ENCODE results near the gene CBY1.

CBY1 gene

GRCh38 chr22:38704654-38705234 is 48.3 kb downstream of the CBY1 start:
- H4K20me1 ChIP-seq (ENCODE audit: insufficient read depth, low read length) = peaks cover 13% of the 10 kb centered on the region; the same call in 1 of the 2 replicates

GRCh38 chr22:38705235-38706100 is 49.0 kb downstream of the CBY1 start, which contains the start of gene GTPBP1:
Gene GTPBP1 (plus strand): TSS chr22:38705944. CDS start chr22:38705956, 12 bp downstream.
- Histone ChIP-seq H3K4me1 (ENCODE audit: low read length) (peaks cover 34% of the 10 kb centered on the region), H3K4me3 (ENCODE audit: low read length) (peak within 1 kb of the TSS; percentile 80), H3K9me3 (replicated peaks; ENCODE audit: insufficient read depth, low read length) (no peaks in the 10 kb centered on the region), H2AFZ (ENCODE audit: low read length) (peak within 1 kb of the TSS; percentile 13), H3K4me2 (ENCODE audit: low read depth, low read length) (peak within 1 kb of the TSS; percentile 87), H3K9ac (ENCODE audit: low read length) (peak within 1 kb of the TSS; percentile 92), H3K9me2 (replicated peaks; ENCODE audit: insufficient read depth, low read length) (no peaks in the 10 kb centered on the region), H3K27ac (ENCODE audit: low read length) (peak within 1 kb of the TSS; percentile 95), H3K27me3 (replicated peaks; ENCODE audit: insufficient read depth, low read length) (no peaks in the 10 kb centered on the region), H4K20me1 (ENCODE audit: insufficient read depth, low read length) (peaks cover 21% of the 10 kb centered on the region), H3K79me2 (ENCODE audit: low read length) (peaks cover 48% of the 10 kb centered on the region), H3F3A (ENCODE audit: insufficient read depth, low read length) (peaks cover 36% of the 10 kb centered on the region), H3K36me3 (replicated peaks; ENCODE audit: insufficient read depth, low read length) (0 out of 2 replicates have a peak, but pooled peaks cover 4% of the 10 kb centered on the region)
- peak; percentile 100 for DNase-seq
- TF ChIP-seq EZH2 (optimal IDR thresholded peaks at IDR 0.05; ENCODE audit: low read depth, low read length) (no peak), EZH2phosphoT487 (IDR thresholded peaks at IDR 0.05; ENCODE audit: low read length) (no peak), CTCF (IDR thresholded peaks at IDR 0.05; ENCODE audit: low read length) (no peak)

More at GRCh38 chr22:38704654-38705234, 48.3 kb downstream of the CBY1 start:
- Histone ChIP-seq H3K4me2 (ENCODE audit: low read depth, low read length) (peak overlapping the region; percentile 87), H3K4me1 (ENCODE audit: low read length) (peaks cover 29% of the 10 kb centered on the region), H3K9ac (ENCODE audit: low read length) (peak overlapping the region; percentile 88), H2AFZ (ENCODE audit: low read length) (peak overlapping the region; percentile 13), H3K4me3 (ENCODE audit: low read length) (peak overlapping the region; percentile 63), H3K36me3 (replicated peaks; ENCODE audit: insufficient read depth, low read length) (no peaks in the 10 kb centered on the region), H3K27me3 (replicated peaks; ENCODE audit: insufficient read depth, low read length) (no peaks in the 10 kb centered on the region), H3K79me2 (ENCODE audit: low read length) (peaks cover 48% of the 10 kb centered on the region), H3K9me2 (replicated peaks; ENCODE audit: insufficient read depth, low read length) (no peaks in the 10 kb centered on the region), H3K9me3 (replicated peaks; ENCODE audit: insufficient read depth, low read length) (no peaks in the 10 kb centered on the region), H3F3A (ENCODE audit: insufficient read depth, low read length) (peaks cover 36% of the 10 kb centered on the region), H3K27ac (ENCODE audit: low read length) (peak overlapping the region; percentile 95)
- TF ChIP-seq CTCF (IDR thresholded peaks at IDR 0.05; ENCODE audit: low read length) = no peak
- TF ChIP-seq EZH2phosphoT487 (IDR thresholded peaks at IDR 0.05; ENCODE audit: low read length) = no peak
- no peak for TF ChIP-seq EZH2 (optimal IDR thresholded peaks at IDR 0.05; ENCODE audit: low read depth, low read length)
- DNase-seq = peak; percentile 65

GRCh38 chr22:38706101-38706900 is 49.9 kb downstream of the CBY1 start:
- Histone ChIP-seq H3K4me3 (ENCODE audit: low read length) (peak overlapping the region; percentile 80), H2AFZ (ENCODE audit: low read length) (no peak overlapping the region), H3K27ac (ENCODE audit: low read length) (peak overlapping the region; percentile 95), H4K20me1 (ENCODE audit: insufficient read depth, low read length) (peaks cover 28% of the 10 kb centered on the region), H3K79me2 (ENCODE audit: low read length) (peaks cover 56% of the 10 kb centered on the region), H3K4me1 (ENCODE audit: low read length) (peaks cover 34% of the 10 kb centered on the region), H3K36me3 (replicated peaks; ENCODE audit: insufficient read depth, low read length) (peaks cover 4% of the 10 kb centered on the region; the same call in 1 of the 2 replicates), H3K9me3 (replicated peaks; ENCODE audit: insufficient read depth, low read length) (no peaks in the 10 kb centered on the region), H3K9ac (ENCODE audit: low read length) (peak overlapping the region; percentile 92), H3K27me3 (replicated peaks; ENCODE audit: insufficient read depth, low read length) (no peaks in the 10 kb centered on the region), H3F3A (ENCODE audit: insufficient read depth, low read length) (peaks cover 34% of the 10 kb centered on the region), H3K4me2 (ENCODE audit: low read depth, low read length) (peak overlapping the region; percentile 71), H3K9me2 (replicated peaks; ENCODE audit: insufficient read depth, low read length) (no peaks in the 10 kb centered on the region)
- peak; percentile 52 for DNase-seq
- TF ChIP-seq EZH2 (optimal IDR thresholded peaks at IDR 0.05; ENCODE audit: low read depth, low read length) (no peak), EZH2phosphoT487 (IDR thresholded peaks at IDR 0.05; ENCODE audit: low read length) (no peak), CTCF (IDR thresholded peaks at IDR 0.05; ENCODE audit: low read length) (no peak)

Measured in MM.1S (cell line).